ENCODE results near the gene PROC.

DNA sequence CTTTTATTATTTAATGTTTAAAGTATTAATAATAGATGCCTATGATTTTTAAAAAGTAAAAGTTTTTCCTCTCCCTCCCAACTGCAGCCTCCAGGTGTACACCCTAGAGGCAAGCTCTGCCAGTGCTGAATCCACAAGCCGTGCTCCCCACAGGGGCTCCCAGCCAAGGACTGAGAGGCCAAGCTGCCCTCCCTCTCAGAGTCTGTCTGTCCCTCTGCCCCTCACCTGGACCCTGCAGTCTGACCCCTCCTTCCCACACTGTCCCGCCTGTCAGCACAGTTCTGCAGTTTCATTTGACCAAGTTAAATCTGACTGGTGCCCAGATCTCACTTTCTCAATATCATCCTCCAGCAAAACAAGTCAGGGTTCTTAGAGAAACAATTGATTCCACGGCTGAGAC lies 14.8 kb upstream of the PROC start:
- TF ChIP-seq, protein P1, sequence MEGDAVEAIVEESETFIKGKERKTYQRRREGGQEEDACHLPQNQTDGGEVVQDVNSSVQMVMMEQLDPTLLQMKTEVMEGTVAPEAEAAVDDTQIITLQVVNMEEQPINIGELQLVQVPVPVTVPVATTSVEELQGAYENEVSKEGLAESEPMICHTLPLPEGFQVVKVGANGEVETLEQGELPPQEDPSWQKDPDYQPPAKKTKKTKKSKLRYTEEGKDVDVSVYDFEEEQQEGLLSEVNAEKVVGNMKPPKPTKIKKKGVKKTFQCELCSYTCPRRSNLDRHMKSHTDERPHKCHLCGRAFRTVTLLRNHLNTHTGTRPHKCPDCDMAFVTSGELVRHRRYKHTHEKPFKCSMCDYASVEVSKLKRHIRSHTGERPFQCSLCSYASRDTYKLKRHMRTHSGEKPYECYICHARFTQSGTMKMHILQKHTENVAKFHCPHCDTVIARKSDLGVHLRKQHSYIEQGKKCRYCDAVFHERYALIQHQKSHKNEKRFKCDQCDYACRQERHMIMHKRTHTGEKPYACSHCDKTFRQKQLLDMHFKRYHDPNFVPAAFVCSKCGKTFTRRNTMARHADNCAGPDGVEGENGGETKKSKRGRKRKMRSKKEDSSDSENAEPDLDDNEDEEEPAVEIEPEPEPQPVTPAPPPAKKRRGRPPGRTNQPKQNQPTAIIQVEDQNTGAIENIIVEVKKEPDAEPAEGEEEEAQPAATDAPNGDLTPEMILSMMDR (IDR thresholded peaks at IDR 0.05): no peak
- TF ChIP-seq EP300 (IDR thresholded peaks at IDR 0.05; ENCODE audit: low read depth): no peak
